GM21526 (cell line): ENCODE results near the gene PIP5KL1.

ENCODE experiments used
- ATAC-seq: cut with Tn5 transposase; IDR thresholded peaks from one replicate; pipeline ENCODE4 v1.9.1; 2021; ENCODE audit warnings: moderate library complexity; ENCODE audit not compliant: unreplicated experiment, low FRiP score

The PIP5KL1 gene

DNA sequence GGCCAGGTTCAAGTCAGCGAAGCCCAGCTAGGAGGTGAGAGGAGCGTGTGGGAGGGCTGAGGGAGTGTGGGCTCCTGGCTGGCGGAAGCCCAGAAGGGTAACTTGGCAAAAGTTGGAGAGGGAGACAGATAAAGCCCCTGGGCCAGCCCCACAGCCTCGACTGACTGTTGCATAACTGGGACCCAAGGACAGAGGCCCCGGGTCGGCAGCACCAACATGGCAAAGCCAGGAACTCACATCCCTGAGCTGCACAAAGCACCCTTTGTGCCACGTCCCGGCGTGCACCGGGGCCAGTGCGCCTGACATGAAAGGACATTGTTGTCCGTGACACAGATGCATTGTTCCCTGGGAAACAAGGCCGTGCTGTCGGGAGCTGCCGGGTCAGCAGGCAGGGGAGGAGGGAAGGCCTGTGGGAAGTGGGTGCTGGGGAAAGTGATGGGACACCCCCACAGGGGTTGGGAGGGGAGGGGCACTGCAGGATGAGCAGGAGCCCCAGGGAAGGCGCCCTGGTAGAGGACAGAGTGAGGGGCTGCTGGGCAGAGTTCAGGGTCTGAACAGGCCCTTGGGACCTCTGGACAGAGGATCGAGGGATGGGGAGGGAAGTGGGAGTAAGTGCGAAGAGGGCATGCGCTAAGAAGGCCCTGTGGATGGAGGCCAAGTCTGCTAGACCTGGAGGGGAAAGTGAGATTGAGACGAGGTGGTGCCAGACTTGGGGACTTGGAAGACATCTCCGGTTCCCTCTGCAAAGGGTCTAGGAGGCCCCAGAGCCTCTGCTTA, 20.1 kb upstream of the PIP5KL1 start:
- ATAC-seq: no peak

DNA sequence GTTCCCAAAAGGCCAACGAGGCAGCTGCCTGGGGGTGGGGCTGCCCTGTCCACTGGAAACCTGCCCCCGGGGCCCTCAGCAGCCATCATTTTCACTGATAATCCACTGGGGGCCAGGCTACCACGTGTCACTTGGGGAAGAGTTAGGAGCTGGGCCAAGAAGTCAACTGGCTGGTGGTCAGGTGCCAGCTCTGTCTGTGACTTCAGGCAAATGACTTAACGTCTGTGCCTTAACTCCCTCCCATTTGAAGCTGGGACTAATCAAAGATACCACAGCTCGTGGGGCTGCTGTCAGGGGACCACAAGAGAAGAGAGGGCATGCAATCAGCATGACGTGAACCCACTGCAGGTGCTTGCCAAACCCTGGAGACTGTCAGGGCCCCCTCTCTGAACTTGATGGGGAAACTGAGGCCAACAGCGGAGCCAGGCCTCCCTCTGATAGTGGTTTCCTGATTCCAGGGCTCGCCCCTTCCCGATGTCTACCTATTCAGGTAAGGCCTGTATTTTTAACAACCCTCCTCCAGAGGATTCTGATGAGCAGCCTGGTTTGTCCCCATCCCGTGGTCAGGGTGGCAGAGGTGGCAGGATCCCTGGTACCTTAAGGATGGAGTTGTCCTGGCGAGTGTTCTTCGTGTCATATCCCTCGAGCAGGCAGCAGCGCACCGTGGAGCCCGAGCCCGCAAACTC, 19.4 kb upstream of the PIP5KL1 start:
- no peak for ATAC-seq

DNA sequence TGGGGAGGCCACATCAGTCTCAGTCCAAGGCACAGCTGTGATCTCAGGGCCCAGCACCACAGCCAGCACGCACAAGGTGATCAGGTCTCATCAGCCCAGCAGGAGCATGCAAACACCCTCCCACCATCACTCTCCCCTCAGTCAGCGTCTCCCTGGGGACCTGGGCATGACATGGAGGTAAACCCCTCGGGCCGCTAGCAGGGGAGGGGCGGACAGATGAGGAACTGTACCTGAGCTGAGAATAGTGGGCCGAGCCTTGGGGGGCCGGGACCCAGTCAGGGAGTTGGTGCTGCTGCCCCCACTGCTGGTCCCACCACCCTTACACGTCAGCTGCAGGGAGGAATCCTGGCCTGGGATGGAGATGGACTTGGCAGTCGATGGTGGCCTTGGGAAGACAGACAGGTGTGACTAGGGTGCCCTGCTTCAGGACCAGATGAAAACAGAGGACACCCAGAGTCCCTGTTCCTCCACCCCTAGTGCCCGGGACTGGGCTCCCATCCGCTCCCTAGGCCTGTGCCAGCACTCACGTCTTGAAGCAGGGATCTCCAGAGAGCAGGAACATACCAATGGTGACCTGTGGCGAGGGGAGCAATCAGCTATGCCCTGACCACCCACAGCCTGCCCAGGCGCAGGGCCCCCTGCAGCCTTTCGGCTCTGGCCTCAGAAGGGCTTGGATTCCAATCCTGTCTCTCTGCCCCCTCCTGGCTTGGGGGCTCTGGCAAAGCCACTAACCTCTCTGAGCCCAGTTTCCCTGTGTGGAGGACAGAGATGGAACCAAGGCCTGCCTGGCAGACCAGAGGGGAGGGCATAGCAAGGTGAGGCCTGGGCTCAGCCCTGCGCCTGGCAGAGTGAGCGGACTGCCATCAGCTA, 17.5 kb upstream of the PIP5KL1 start:
- no peak for ATAC-seq

DNA sequence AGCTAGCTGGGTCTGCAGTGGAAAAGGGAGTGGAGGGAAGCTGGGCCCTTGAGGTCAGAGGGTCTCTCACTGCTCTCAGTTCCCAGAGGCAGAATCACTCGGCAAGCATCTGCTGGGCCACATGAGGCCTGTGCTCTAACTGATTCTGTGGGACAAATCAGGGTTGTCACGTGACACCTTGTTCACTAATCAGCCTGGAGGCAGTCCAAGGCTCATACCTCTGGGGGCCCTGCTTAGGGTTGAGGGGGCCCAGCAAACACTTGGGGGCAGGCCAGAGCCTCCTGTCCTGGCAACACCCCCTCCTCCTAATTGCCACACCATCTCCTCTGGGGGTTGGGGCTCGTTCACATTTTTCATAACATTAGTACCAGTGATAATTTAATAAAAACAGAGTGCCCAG, 16.2 kb upstream of the PIP5KL1 start:
- no peak for ATAC-seq

DNA sequence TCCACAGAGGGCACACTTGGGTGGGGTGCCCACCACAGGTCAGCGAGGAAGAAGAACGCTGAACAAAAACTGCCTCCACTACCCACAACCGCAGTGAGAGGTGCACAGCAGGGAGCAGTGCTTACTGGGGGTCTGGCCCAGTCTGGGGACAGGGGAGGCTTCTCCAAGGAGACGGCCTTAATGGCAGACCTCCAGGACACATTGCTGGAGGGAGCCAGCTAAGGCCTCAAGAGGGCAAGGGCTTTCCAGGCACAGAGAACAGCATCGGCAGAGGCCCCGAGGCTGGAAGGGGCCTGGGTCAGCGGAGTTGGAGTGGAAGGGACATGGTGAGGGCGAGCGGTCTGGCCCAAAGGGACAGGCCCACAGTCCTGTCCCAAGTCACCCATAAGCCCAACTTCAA, 15.4 kb upstream of the PIP5KL1 start:
- no peak for ATAC-seq

DNA sequence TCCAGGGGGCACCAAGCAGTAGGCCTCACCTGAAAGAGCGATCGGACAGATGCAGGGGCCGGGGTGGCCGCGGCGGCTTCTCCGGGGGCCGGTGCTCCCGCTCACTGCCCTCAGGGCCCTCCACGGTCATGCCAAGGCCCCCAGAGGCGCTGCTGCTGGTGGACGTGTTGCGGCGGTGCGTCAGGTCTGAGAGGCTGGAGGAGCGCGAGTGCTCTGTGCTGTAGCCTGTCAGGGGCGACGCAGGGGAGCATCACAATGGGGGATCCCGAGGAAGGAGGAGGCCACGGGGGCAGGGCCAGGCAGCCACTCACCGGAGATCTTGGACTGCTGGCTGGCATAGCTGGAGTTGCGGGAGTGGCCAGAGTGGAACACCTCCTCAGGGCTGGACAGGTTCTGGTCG, 14.8 kb upstream of the PIP5KL1 start:
- no peak for ATAC-seq

DNA sequence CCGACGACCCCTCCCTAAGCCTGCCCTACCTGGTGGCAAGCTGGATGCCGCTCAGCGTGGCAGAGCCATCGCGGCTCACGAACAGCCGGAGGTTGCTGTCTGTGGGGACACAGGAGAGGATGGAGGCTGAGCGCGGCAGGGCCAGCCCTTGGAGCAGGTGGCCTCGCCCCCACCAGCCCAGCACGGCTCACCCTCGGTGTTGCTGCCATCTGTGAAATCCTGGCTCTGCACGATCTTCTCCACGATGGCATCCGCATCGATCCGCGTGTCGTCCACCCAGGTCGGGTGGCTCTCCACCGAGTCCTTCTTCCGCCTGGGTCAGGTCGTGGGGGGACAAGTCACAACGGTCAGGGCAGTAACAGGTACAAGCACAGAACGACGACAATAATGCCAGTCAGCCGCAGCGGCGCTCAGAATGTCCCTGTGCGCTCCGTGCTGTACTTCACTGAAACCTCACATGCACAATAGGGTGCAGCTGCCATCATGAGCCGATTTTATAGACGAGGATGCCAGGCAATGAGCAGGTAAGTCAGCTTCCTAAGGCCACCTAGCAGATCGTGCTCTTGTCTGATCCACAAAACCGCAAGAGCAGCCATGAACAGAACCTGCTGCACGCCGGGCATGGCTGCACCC, 14.1 kb upstream of the PIP5KL1 start:
- no peak for ATAC-seq

DNA sequence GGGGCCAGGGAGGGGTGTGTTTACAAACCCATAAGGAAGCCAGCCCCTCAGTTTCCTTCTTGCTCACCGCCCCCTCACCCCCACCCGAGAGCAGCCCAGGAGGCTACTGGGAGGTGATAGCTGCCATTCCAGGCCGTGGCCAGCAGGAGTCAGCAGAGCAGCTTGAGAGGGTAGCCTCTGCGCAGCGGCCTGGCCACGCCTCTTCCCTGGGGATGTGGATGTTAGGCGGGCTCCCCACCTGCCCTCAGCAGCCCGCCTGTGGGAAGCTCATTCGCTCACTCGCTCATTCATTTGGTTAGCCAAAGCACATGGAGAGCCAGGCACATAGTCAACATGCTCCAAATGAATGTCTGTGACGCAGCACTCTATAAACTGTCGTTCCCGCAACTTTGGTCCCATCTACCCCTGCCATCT, 13.2 kb upstream of the PIP5KL1 start:
- no peak for ATAC-seq

DNA sequence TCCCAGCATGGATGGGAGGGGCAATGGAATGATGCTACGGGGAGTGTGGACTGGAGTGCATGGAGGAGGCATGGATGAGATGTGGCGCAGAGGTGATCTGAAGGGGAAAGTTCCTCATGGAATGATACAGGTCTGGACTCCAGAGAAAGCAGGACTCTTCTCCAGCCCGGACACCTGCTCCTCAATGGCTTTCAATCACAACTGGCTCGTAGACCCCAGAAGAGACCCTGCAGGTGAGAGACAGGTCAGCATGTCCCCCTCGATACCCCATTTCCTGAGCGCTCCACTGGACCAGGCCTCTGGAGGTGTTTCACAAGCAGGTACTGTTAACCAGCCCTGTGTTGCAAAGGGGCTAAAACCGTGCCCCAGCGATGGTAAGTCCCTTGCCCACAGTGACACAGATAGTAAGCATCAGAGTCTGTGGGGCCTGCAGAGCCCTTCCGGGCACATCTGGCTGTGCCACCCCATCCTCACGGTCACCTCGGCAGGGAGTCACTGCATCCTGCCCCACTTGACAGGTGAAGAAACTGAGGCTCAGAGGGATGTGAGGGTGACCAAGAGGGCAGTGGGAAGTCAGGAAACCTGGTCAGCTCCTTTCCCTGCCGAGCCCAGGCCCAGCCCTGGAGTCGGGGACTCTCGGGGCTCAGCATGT, 12.6 kb upstream of the PIP5KL1 start:
- ATAC-seq: no peak

DNA sequence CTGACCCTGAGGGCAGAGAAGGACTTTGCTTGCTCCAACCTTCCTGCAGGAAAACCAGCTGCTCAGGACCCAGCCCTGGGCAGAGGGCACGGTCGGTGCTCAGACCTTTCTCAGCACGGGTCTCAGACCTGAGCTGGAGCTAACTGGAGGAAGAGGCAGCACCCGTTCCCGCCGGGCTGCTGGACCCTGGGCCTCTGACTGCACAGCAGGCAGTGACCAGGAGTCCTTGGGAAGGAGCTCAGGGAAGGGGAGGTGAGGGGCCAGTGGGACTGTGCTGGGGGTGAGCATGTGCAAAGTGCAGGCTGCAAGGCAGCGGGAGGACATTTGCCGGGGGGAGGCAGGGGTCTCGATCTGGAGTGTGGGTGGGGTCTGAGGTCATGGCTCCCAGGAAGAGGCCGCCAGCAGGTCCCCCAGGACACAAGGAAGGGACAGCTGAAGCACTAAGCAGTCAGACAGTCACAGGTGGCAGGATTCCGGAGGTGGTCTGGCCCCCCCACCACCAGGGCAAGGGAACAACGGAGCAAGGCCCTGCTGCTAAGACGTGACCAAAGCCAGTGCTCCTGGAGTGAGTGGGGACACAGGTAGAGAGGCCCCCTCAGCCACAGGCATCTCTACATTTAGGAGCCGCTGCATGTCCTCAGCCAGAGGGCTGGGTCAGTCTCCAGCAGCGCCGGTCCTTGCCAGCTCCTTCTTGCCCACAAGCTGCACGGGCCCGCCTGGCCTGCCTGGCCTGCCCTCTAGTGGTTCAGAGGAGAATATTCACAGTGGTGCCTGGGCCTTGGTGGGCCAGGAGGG, 11.8 kb upstream of the PIP5KL1 start:
- no peak for ATAC-seq

DNA sequence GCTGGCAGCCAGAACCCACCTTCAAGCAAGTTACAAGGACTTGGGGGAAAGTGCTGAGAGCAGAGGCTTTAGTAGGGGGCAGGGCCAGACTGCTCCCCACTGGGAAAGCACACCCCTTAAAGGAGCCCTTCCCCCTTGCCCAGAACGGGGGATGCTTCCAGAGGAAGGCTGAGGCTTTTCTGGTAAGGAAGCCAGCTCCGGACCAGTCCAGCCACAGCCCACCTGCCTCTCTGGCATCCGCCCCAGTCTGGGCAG, 11.3 kb upstream of the PIP5KL1 start:
- no peak for ATAC-seq

DNA sequence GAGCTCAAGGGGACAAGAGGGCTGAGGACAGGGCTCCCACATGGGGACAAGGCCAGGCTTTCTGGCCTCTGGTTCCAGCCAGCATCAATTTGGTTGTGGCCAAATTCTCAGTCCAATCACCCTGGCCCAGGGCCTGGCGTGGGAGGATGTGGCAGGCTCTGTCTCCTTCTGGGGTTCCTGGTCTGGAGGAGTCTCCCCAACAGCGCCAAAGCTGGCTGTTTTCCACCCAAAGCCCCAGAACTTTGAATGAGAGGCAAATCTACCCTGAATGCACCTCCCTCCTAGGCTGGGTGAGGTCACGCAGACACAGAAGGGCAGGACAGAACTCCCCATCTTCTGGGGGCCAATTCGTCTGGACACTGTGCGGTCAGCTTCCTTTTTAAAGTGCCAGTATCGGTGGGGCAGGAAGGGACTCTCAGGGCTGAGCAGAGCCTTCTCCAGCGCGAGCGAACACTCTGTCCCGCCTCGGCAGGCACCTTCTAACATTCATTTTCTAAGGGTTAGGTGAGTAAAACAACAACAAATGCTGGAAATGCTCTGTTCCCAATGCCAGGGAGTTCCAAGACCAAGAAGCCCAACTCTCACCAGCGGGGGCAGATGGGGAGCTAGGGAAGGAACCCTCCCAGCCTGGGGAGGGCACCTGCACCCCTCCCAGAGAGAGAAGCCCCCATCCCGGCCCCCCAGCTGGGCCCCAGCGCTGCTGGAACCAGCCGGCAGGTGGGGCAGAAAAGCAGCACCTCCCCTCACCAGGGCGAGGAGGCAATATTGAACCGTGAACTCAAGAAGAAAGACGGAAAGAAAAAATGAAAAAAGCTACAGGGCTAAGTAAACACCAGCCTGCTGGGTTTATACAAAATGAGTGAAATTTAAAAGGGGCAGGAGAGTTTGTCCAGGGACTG, 10.7 kb upstream of the PIP5KL1 start:
- ATAC-seq: no peak

DNA sequence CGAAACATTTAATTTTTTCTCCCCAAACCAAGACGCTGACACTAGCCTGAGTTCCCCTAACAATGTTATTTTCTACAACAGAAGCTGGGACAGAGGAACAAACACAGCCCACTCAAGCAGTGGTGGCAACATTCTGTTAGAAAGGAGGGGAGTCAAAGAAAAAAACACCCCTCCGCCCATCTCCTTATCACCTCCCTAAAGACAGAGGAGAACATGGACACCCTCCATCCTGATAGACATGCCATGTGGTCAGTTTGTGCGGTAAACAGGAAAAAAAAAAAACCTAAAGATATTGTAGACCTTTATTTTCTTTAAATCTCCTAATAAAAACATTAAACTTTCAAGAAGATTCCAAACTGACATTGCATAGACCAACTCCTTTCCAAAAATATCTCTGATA, 10.0 kb upstream of the PIP5KL1 start:
- ATAC-seq: no peak

DNA sequence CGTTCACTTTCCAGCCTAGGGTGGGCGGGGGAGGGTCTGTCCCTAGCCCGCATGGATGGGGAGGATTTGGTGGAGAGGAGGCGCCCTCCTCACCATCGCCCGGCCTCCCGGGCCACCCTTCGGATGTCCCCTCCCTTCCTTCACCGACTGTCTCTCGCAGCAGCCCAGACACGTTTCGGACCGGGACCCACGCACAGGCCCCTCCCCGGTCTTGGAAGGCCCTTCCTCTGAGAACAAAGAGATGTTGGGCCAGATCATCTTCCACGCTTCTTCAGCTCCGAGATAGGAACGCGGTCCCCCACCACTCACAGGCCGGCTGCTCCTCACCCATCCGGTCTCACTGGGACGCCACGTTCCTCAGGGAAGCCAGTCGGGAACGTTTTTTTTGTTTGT, 7.7 kb upstream of the PIP5KL1 start:
- no peak for ATAC-seq

DNA sequence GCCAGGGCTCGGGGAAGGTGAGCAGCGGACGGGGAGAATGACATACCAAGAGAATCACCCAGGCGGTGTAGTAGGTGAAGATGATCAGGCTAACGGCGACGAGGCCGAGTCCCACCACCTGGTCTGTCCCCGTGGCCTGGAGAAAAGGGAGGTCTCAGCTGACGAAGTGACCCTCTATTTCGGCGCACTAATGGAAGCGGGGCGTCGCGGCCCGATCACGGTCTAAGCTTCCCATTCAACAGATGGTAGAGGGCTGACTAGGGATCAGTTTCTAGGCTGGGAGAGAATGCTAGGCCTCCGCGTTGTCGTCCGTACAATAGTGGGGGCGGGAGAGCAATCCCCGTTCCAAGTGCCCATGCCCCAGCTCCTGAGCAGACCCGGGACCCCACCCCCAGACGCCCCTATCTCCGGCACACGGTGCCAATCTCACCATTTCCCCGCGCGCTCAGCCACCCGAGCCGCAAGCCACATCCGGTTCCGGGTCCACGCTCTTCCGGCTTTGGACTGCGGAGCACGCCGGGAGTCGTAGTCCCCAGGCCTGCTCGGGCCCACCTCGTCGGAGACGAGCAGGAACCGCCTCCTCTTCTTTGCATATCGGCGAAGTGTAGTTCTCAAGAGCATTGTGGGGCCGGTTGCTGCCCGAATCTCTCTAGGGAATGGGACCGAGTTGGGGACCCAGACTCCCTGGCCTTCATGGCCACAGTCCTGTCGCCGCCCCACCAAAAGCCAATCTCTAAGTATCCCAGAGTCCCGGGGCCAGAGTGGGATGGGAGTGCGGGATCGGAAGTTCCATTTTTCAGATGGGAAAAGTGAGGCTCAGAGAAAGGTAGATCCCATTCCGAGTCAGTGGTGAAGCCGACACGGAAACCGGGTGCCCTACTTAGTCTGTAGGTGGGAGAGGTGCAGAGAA, 7.1 kb upstream of the PIP5KL1 start, which contains the start of gene DPM2:
DPM2 (minus strand) TSS at position 467 of the 910 bp plus-strand sequence; CDS start at position 433, 34 bp downstream.
- ATAC-seq: peak; percentile 73

DNA sequence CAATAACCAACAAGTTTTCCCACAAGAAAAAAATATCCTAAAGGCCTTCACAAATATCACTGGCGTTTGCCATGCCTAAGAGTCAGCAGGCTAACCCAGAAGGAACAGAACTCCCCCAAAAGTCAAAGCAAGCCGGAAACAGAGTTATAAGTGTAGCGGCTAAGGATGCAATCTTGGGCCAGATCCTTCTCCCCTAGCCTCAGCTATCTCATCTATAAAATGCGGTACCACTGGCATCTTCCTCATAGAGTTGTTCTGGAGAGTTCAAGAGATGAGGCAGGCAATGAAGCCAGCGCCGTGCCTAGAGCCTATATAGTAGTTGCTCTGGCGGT, 6.4 kb upstream of the PIP5KL1 start:
- peak; percentile 5 for ATAC-seq

DNA sequence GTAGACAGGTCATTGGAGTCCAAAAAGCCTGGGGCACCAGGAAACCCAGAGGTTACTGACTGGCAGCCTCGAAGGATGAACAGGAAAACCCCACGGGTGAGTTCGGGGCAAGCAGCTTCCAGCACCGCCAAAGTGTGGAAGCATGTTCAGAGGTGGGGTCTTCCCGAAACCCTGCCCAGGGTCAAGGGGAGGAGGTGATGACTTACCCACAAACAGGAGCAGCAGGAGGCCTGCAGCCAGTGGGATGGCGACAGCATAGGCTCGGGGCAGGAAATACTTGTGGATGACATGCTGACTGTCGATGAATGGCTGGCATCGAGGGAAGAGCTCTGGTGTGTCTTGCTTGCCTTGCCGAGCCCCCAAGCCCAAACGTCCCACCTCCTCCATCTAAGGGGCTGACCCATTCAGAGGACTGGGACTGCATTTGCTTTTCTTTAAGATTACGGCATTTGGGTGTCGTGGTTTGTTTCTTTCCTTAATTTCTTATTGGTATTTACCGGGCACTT, 5.8 kb upstream of the PIP5KL1 start:
- ATAC-seq: no peak

DNA sequence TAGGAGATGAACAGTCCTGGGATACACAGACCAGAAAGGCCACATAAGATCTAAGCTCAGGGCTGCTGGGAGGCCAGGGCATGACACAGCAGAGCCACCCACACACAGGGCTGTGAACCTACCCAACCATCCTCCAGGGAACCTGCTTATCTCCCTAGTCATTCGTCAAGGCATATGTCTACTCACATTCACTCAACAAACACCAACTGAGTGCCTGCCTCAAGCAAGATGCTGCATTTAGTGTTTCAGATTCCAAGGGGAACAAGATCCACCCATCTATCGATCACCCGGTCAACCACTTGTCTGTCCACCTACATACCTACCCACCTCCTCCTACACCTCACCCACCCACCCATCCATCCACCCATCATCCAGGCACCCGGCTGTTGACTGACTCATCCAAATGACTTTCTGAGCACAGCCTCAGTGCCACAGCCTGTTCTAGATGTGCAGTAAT, 5.2 kb upstream of the PIP5KL1 start:
- no peak for ATAC-seq
